IMR-90 (cell line): Measurements from ENCODE around the gene SRXN1. TPM values are rescaled to one million over a fixed set of nuclear protein-coding genes. Genes with fewer than 3 reads are reported as not detected.

Experiments used
- ATAC-seq: fragments of 200-7000 bp; cut with Tn5 transposase; 2 replicates; pipeline ENCODE4 v1.9.1; 2020; ENCODE audit warnings: low read depth, mild to moderate bottlenecking, moderate library complexity
- BruUV-seq: library from RNA; stranded (reverse); fragments of 400-500 nt; replicated peaks from 2 replicates; lab custom pipeline; 2021; lab: Mats Ljungman, UMichigan
- CTCF ChIA-PET: fragments of 300-600 bp; formaldehyde crosslinking; extraction: SDS; loops from one replicate; lab custom pipeline; 2021; ENCODE audit warnings: antibody characterized with exemption; lab: Yijun Ruan, JAX
- POLR2A ChIA-PET: fragments of 300-600 bp; sonication (Branson Sonifier 250); formaldehyde crosslinking; loops from one replicate; lab custom pipeline; 2022; ENCODE audit warnings: antibody characterized with exemption; ENCODE audit not compliant: unreplicated experiment; lab: Charles Lee
- DNase-seq: peaks from one replicate; pipeline ENCODE4 v3.0.0; 2013
- H2AFZ ChIP-seq: replicated peaks from 2 replicates; pipeline ENCODE3; 2013; ENCODE audit warnings: low read length, mild to moderate bottlenecking; ENCODE audit not compliant: poor library complexity
- H2AK5ac ChIP-seq: 2 replicates; pipeline ENCODE4 v1.6.1; 2013; ENCODE audit warnings: low read depth, low read length, inconsistent platforms
- H2AK9ac ChIP-seq: replicated peaks from 2 replicates; pipeline ENCODE3; 2013; ENCODE audit warnings: mild to moderate bottlenecking, low read depth, low read length, moderate library complexity; ENCODE audit not compliant: poor library complexity
- H2BK120ac ChIP-seq: 2 replicates; pipeline ENCODE4 v1.6.1; 2013; ENCODE audit warnings: low read depth, low read length, inconsistent platforms
- H2BK15ac ChIP-seq: 3 replicates; pipeline ENCODE4 v1.6.1; 2013; ENCODE audit warnings: low read depth, low read length, inconsistent platforms
- H2BK20ac ChIP-seq: 2 replicates; pipeline ENCODE4 v1.6.1; 2013; ENCODE audit warnings: low read depth, mild to moderate bottlenecking, inconsistent platforms, low read length, moderate library complexity
- H2BK5ac ChIP-seq: 2 replicates; pipeline ENCODE4 v1.6.1; 2013; ENCODE audit warnings: mild to moderate bottlenecking, low read depth, low read length, inconsistent platforms; ENCODE audit not compliant: poor library complexity, severe bottlenecking
- H3K14ac ChIP-seq: replicated peaks from 2 replicates; pipeline ENCODE4 v1.6.1; 2013; ENCODE audit warnings: low read depth, low read length, inconsistent platforms
- H3K18ac ChIP-seq: 2 replicates; pipeline ENCODE4 v1.6.1; 2013; ENCODE audit warnings: low read depth, low read length, control low read depth
- H3K23ac ChIP-seq: 2 replicates; pipeline ENCODE4 v1.6.1; 2013; ENCODE audit warnings: low read depth, low read length, inconsistent platforms
- H3K27ac ChIP-seq: 2 replicates; pipeline ENCODE4 v1.5.1; 2013; ENCODE audit warnings: mild to moderate bottlenecking, control low read depth, low read length; ENCODE audit not compliant: insufficient read depth
- H3K27me3 ChIP-seq: 2 replicates; pipeline ENCODE4 v1.6.1; 2013; ENCODE audit warnings: low read length; ENCODE audit not compliant: control insufficient read depth, insufficient read depth
- H3K36me3 ChIP-seq: 2 replicates; pipeline ENCODE4 v1.6.1; 2013; ENCODE audit warnings: low read length, mixed read lengths; ENCODE audit not compliant: control insufficient read depth, insufficient read depth
- H3K4ac ChIP-seq: 2 replicates; pipeline ENCODE4 v1.6.1; 2013; ENCODE audit warnings: low read depth, low read length, inconsistent platforms
- H3K4me1 ChIP-seq: 2 replicates; pipeline ENCODE4 v1.6.1; 2013; ENCODE audit warnings: low read length, mixed read lengths; ENCODE audit not compliant: control insufficient read depth, insufficient read depth
- H3K4me2 ChIP-seq: 2 replicates; pipeline ENCODE4 v1.6.1; 2013; ENCODE audit warnings: low read depth, mild to moderate bottlenecking, control low read depth, low read length, moderate library complexity
- H3K4me3 ChIP-seq: 2 replicates; pipeline ENCODE4 v1.5.1; 2013; ENCODE audit warnings: low read depth, mild to moderate bottlenecking, control low read depth, low read length, moderate library complexity; ENCODE audit not compliant: insufficient read depth
- H3K56ac ChIP-seq: 2 replicates; pipeline ENCODE4 v1.6.1; 2013; ENCODE audit warnings: low read length, inconsistent platforms; ENCODE audit not compliant: insufficient read depth; ENCODE audit errors: extremely low read depth
- H3K79me1 ChIP-seq, 2 experiments: 2 replicates each; pipeline ENCODE4 v1.6.1; 2013; ENCODE audit warnings: low read length in 2 of 2, inconsistent platforms in 1 of 2, low read depth in 1 of 2
- H3K9ac ChIP-seq: 2 replicates; pipeline ENCODE4 v1.6.1; 2013; ENCODE audit warnings: low read depth, low read length, control low read depth
- H3K9me1 ChIP-seq: 2 replicates; pipeline ENCODE4 v1.6.1; 2013; ENCODE audit warnings: low read length, inconsistent platforms; ENCODE audit not compliant: insufficient read depth
- H3K9me3 ChIP-seq: 2 replicates; pipeline ENCODE4 v1.6.1; 2013; ENCODE audit warnings: low read length; ENCODE audit not compliant: control insufficient read depth, insufficient read depth
- H4K20me1 ChIP-seq: 2 replicates; pipeline ENCODE4 v1.6.1; 2013; ENCODE audit warnings: low read length, inconsistent platforms; ENCODE audit not compliant: insufficient read depth
- H4K5ac ChIP-seq: 2 replicates; pipeline ENCODE4 v1.6.1; 2013; ENCODE audit warnings: mild to moderate bottlenecking, low read depth, low read length, control low read depth
- H4K8ac ChIP-seq, 2 experiments: 2 replicates each; pipeline ENCODE4 v1.6.1; 2013; ENCODE audit warnings: low read depth in 2 of 2, low read length in 2 of 2, control low read depth in 1 of 2, inconsistent platforms in 1 of 2
- H4K91ac ChIP-seq: 2 replicates; pipeline ENCODE4 v1.6.1; 2013; ENCODE audit warnings: low read depth, low read length, inconsistent platforms; ENCODE audit not compliant: insufficient read depth
- BHLHE40 ChIP-seq: fragments of 150-350 bp; IDR thresholded peaks from 2 replicates; pipeline ENCODE4 v1.6.1; 2016; ENCODE audit warnings: mild to moderate bottlenecking, low read depth, low read length
- CEBPB ChIP-seq: IDR thresholded peaks from 2 replicates; pipeline ENCODE4 v1.6.1; 2012; ENCODE audit warnings: low read depth, low read length, improper control_type of control experiment
- CHD1 ChIP-seq: IDR thresholded peaks from 2 replicates; pipeline ENCODE4 v1.6.1; 2012; ENCODE audit warnings: low read depth, low read length, improper control_type of control experiment
- FOS ChIP-seq: fragments of 150-350 bp; IDR thresholded peaks from 2 replicates; pipeline ENCODE4 v1.6.1; 2016; ENCODE audit warnings: low read depth, low read length
- MAFK ChIP-seq: IDR thresholded peaks from 2 replicates; pipeline ENCODE4 v1.6.1; 2012; ENCODE audit warnings: low read depth, low read length, improper control_type of control experiment
- MAZ ChIP-seq: IDR thresholded peaks from 2 replicates; pipeline ENCODE4 v1.6.1; 2012; ENCODE audit warnings: low read depth, mild to moderate bottlenecking, low read length, improper control_type of control experiment, moderate library complexity, borderline replicate concordance
- MXI1 ChIP-seq: IDR thresholded peaks from 2 replicates; pipeline ENCODE4 v1.6.1; 2012; ENCODE audit warnings: low read depth, mild to moderate bottlenecking, low read length, moderate library complexity, borderline replicate concordance
- POLR2A ChIP-seq: IDR thresholded peaks from 2 replicates; pipeline ENCODE4 v1.6.1; 2012; ENCODE audit warnings: mild to moderate bottlenecking, low read depth, low read length
- RAD21 ChIP-seq: IDR thresholded peaks from 2 replicates; pipeline ENCODE4 v1.6.1; 2012; ENCODE audit warnings: low read length, improper control_type of control experiment
- RCOR1 ChIP-seq: IDR thresholded peaks from 2 replicates; pipeline ENCODE4 v1.6.1; 2012; ENCODE audit warnings: mild to moderate bottlenecking, low read length, improper control_type of control experiment; ENCODE audit not compliant: insufficient replicate concordance
- RFX5 ChIP-seq: IDR thresholded peaks from 2 replicates; pipeline ENCODE4 v1.8.0; 2012; ENCODE audit warnings: low read depth, mild to moderate bottlenecking, low read length, moderate library complexity
- SMC3 ChIP-seq: fragments of 150-350 bp; IDR thresholded peaks from 2 replicates; pipeline ENCODE4 v1.6.1; 2016; ENCODE audit warnings: low read depth, mild to moderate bottlenecking, antibody characterized with exemption, low read length, moderate library complexity
- USF2 ChIP-seq: fragments of 150-350 bp; IDR thresholded peaks from 2 replicates; pipeline ENCODE4 v1.6.1; 2017; ENCODE audit warnings: mild to moderate bottlenecking, antibody characterized with exemption, low read length, low read depth
- WGBS, 2 experiments: methylation state at CpG; one replicate each; pipeline versions ENCODE4 v1.1.5 to v1.1.7; 2013; ENCODE audit warnings: missing lambda C conversion rate in 2 of 2; ENCODE audit not compliant: insufficient read length in 1 of 2; ENCODE audit errors: extremely low coverage in 2 of 2; 5-methylcytosine and 5-hydroxymethylcytosine counted together
- dilution Hi-C: fragments of 300-500 bp; cut with HindIII; formaldehyde crosslinking; loops from one replicate; pipeline ENCODE4 v1.14.3; 2018; ENCODE audit warnings: low sequenced_read_pairs; ENCODE audit not compliant: unreplicated experiment
- in situ Hi-C: fragments of 300-500 bp; cut with MboI; formaldehyde crosslinking; loops from 3 replicates; pipeline ENCODE4 v1.14.3; 2019; ENCODE audit warnings: low sequenced_read_pairs, inconsistent platforms, mixed read lengths
- intact Hi-C: fragments of 100-400 bp; cut with micrococcal nuclease; formaldehyde crosslinking; loops from 2 replicates; pipeline ENCODE4 v1.10.0; 2022
- polyA plus RNA-seq, 3 experiments: library from polyadenylated mRNA; depleted of rRNA; stranded (reverse); fragments of >200 nt; gene quantifications; 2 replicates each; pipeline ENCODE4 v1.2.3, GENCODE V29; 2012; ENCODE audit warnings: low replicate concordance in 1 of 3
- total RNA-seq: library from RNA; depleted of rRNA; stranded (reverse); fragments of >200 nt; gene quantifications from 2 replicates; pipeline ENCODE4 v1.2.3, GENCODE V29; 2012

Gene SRXN1
- total and polyA plus RNA-seq, 2 of the 4 experiments (the other 2 are of a cell fraction): 51.2 to 71.2 TPM

DNA sequence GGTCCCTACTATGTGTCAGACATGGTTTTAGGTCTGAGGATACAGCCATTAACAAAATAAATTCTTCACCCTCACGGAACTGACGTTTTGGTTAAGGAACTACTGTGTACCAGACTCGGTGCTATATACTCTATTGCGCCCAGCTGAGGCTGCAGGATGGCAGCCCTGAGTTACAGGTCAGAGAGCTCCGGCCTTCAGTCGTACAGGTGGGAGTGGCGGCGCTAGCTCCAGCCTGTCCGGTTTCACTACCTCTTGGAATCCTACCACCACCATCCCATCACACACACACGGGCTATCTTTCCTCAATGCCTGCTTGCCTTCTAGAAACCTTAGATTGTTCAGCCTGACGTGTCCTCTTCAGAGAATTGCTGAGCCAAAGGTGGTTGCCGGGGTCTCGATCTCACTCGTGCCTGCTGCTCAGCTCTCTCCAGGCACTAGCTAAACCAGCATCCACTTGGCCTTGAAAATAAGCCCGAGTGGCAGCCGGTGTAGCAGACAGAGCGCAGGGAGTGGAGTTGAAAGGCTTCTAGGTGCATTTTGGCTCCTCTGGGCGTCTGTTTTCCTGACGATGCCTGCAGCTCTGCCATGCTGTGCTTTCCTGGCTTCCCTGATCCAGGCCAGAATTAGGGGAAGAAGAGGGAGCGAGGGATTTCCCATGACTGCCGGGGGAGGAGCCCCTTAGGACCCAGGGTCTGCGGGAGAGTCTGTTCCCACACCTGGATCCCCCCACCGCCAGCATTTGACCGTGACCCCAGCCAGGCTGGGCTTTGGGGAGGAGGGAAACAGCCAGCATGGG is 41.8 kb downstream of the SRXN1 start:
- Histone ChIP-seq H3K27ac (no peak overlapping the region), H3K9me1 (no peaks in the 10 kb centered on the region), H2BK20ac (no peak overlapping the region), H3K18ac (no peak overlapping the region), H2BK5ac (no peak overlapping the region), H2BK15ac (no peak overlapping the region), H2AFZ (no peak overlapping the region), H4K91ac (no peak overlapping the region), H2AK9ac (no peak overlapping the region), H3K4me1 (no peaks in the 10 kb centered on the region), H4K5ac (no peak overlapping the region), H3K79me1 (no peaks in the 10 kb centered on the region), H3K4ac (no peak overlapping the region), H3K56ac (no peak overlapping the region), H3K4me3 (no peak overlapping the region), H3K4me2 (no peak overlapping the region; the same call in 1 of the 2 replicates), H3K9ac (no peak overlapping the region), H3K14ac (no peak overlapping the region), H2AK5ac (no peak overlapping the region), H3K36me3 (no peaks in the 10 kb centered on the region), H4K20me1 (no peaks in the 10 kb centered on the region; the same call in 1 of the 2 replicates), H3K9me3 (0 out of 2 replicates have a peak, but pooled peaks cover 1% of the 10 kb centered on the region), H2BK120ac (no peak overlapping the region), H3K23ac (no peak overlapping the region), H4K8ac (no peak overlapping the region), H3K27me3 (peaks cover 74% of the 10 kb centered on the region)
- WGBS, 2 experiments: 59% methylated on average over 10 of the region's 24 CpGs; no CpG with 5 or more reads in 1 of the 2 experiments
- ATAC-seq: no peak
- in situ Hi-C loops (no loop called here), intact Hi-C loops (no loop called here), dilution Hi-C loops (no loop called here)
- POLR2A ChIA-PET: no interaction called here
- no TSS peak for BruUV-seq
- DNase-seq: no peak
- CTCF ChIA-PET: interaction anchor here (0.6 kb wide), 1 partner anchor 1375 kb away, joined by 3 read pairs; no protein-coding TSS in a partner anchor
- TF ChIP-seq RAD21 (no peak), RCOR1 (no peak), MAZ (no peak), BHLHE40 (no peak), MXI1 (no peak), SMC3 (no peak), CEBPB (no peak), RFX5 (no peak), MAFK (no peak), USF2 (no peak), FOS (no peak), CHD1 (no peak), POLR2A (no peak)
